ENCODE data around the gene MDFIC. TPM values are rescaled to one million over a fixed set of nuclear protein-coding genes. Genes with fewer than 3 reads are reported as not detected.

MDFIC gene
- total and polyA plus RNA-seq, 2 of the 4 experiments (the other 2 are of a cell fraction), result 16.9 to 35.0 TPM

GRCh38 chr7:114885836-114886235 is 36.1 kb upstream of the MDFIC start:
- Histone ChIP-seq H3K23ac (ENCODE audit: low read depth, low read length) (no peak overlapping the region), H3K4me2 (ENCODE audit: low read depth, low read length) (no peak overlapping the region), H2AFZ (replicated peaks; ENCODE audit: low read length, poor library complexity) (no peak overlapping the region), H3K18ac (ENCODE audit: low read depth, low read length) (no peak overlapping the region), H3K56ac (ENCODE audit: extremely low read depth, insufficient read depth, low read length) (no peak overlapping the region), H4K20me1 (ENCODE audit: insufficient read depth, low read length) (no peaks in the 10 kb centered on the region), H3K9me3 (ENCODE audit: control insufficient read depth, insufficient read depth, low read length) (no peaks in the 10 kb centered on the region), H4K91ac (ENCODE audit: insufficient read depth, low read depth, low read length) (no peak overlapping the region), H2BK120ac (ENCODE audit: low read depth, low read length) (0 out of 2 replicates have a peak overlapping the region, but pooled peaks have one; percentile 11), H3K9ac (ENCODE audit: low read depth, low read length) (no peak overlapping the region), H2AK9ac (replicated peaks; ENCODE audit: low read depth, low read length, poor library complexity) (no peak overlapping the region), H3K4me3 (ENCODE audit: insufficient read depth, low read depth, low read length) (no peak overlapping the region), H2AK5ac (ENCODE audit: low read depth, low read length) (peak overlapping the region; percentile 38; the same call in 1 of the 2 replicates), H3K36me3 (ENCODE audit: control insufficient read depth, insufficient read depth, low read length) (no peaks in the 10 kb centered on the region), H4K8ac (ENCODE audit: low read depth in 2 of 2, low read length in 2 of 2) (no peak overlapping the region; a peak in 1 of 4 replicates), H2BK15ac (ENCODE audit: low read depth, low read length) (no peak overlapping the region), H3K27me3 (ENCODE audit: control insufficient read depth, insufficient read depth, low read length) (no peaks in the 10 kb centered on the region), H3K4me1 (ENCODE audit: control insufficient read depth, insufficient read depth, low read length) (peaks cover 3% of the 10 kb centered on the region), H2BK20ac (ENCODE audit: low read depth, low read length) (no peak overlapping the region), H2BK5ac (ENCODE audit: low read depth, low read length, poor library complexity, severe bottlenecking) (no peak overlapping the region), H3K9me1 (ENCODE audit: insufficient read depth, low read length) (no peaks in the 10 kb centered on the region; the same call in 1 of the 2 replicates), H4K5ac (ENCODE audit: low read depth, low read length) (no peak overlapping the region), H3K4ac (ENCODE audit: low read depth, low read length) (no peak overlapping the region; the same call in 1 of the 2 replicates), H3K14ac (replicated peaks; ENCODE audit: low read depth, low read length) (0 out of 2 replicates have a peak overlapping the region, but pooled peaks have one; percentile 18), H3K27ac (ENCODE audit: insufficient read depth, low read length) (no peak overlapping the region), H3K79me1 (ENCODE audit: low read depth in 1 of 2, low read length in 2 of 2) (no peaks in the 10 kb centered on the region)
- ChIA-PET POLR2A (ENCODE audit: unreplicated experiment) (no interaction called here), CTCF (no interaction called here)
- intact Hi-C loops (cut with micrococcal nuclease) (no loop called here), dilution Hi-C loops (cut with HindIII; ENCODE audit: low sequenced_read_pairs, unreplicated experiment) (no loop called here), in situ Hi-C loops (cut with MboI; ENCODE audit: low sequenced_read_pairs) (no loop called here)
- ATAC-seq (ENCODE audit: low read depth) (peak; percentile 35), DNase-seq (peak; percentile 58)
- no TSS peak for BruUV-seq (replicated peaks)
- TF ChIP-seq RFX5 (IDR thresholded peaks at IDR 0.05; ENCODE audit: low read depth, low read length) (no peak), MXI1 (IDR thresholded peaks at IDR 0.05; ENCODE audit: borderline replicate concordance, low read depth, low read length) (no peak), POLR2A (IDR thresholded peaks at IDR 0.05; ENCODE audit: low read depth, low read length) (no peak), ELK1 (IDR thresholded peaks at IDR 0.05; ENCODE audit: borderline replicate concordance, low read depth, low read length) (no peak), USF2 (IDR thresholded peaks at IDR 0.05; ENCODE audit: low read depth, low read length) (no peak), MAZ (IDR thresholded peaks at IDR 0.05; ENCODE audit: borderline replicate concordance, low read depth, low read length) (no peak), FOS (IDR thresholded peaks at IDR 0.05; ENCODE audit: low read depth, low read length) (no peak), RAD21 (IDR thresholded peaks at IDR 0.05; ENCODE audit: low read length) (no peak), CHD1 (IDR thresholded peaks at IDR 0.05; ENCODE audit: low read depth, low read length) (no peak), BHLHE40 (IDR thresholded peaks at IDR 0.05; ENCODE audit: low read depth, low read length) (no peak)

All from IMR-90 (cell line).